Measurements from ENCODE around the gene FAM241B.

Gene FAM241B

GRCh38 chr10:69647126-69647525 lies 17.1 kb downstream of the FAM241B start:
- no peak overlapping the region for H3K4me3 ChIP-seq (ENCODE audit: low read depth, low read length)
- no peak for TF ChIP-seq CTCF (IDR thresholded peaks at IDR 0.05; ENCODE audit: low read depth, low read length, missing control alignments)
- in situ Hi-C loops (cut with HindIII; ENCODE audit: low sequenced_read_pairs) = no loop called here
- DNase-seq (ENCODE audit: low read depth) = no peak

GRCh38 chr10:69647819-69648218 lies 17.8 kb downstream of the FAM241B start:
- H3K4me3 ChIP-seq (ENCODE audit: low read depth, low read length) = no peak overlapping the region
- in situ Hi-C loops (cut with HindIII; ENCODE audit: low sequenced_read_pairs) = no loop called here
- TF ChIP-seq CTCF (IDR thresholded peaks at IDR 0.05; ENCODE audit: low read depth, low read length, missing control alignments) = no peak
- DNase-seq (ENCODE audit: low read depth) = no peak

- in situ Hi-C loops (cut with HindIII; ENCODE audit: low sequenced_read_pairs) = no loop called here
- no peak overlapping the region for H3K4me3 ChIP-seq (ENCODE audit: low read depth, low read length)
- DNase-seq (ENCODE audit: low read depth) = no peak
- no peak for TF ChIP-seq CTCF (IDR thresholded peaks at IDR 0.05; ENCODE audit: low read depth, low read length, missing control alignments)
Observed at GRCh38 chr10:69648461-69648860, 18.4 kb downstream of the FAM241B start.

GRCh38 chr10:69649786-69650550 lies 19.9 kb downstream of the FAM241B start:
- no peak for DNase-seq (ENCODE audit: low read depth)
- in situ Hi-C loops (cut with HindIII; ENCODE audit: low sequenced_read_pairs) = no loop called here
- TF ChIP-seq CTCF (IDR thresholded peaks at IDR 0.05; ENCODE audit: low read depth, low read length, missing control alignments) = peak; percentile 27
- H3K4me3 ChIP-seq (ENCODE audit: low read depth, low read length) = no peak overlapping the region

- no peak for DNase-seq (ENCODE audit: low read depth)
- H3K4me3 ChIP-seq (ENCODE audit: low read depth, low read length) = no peak overlapping the region
- in situ Hi-C loops (cut with HindIII; ENCODE audit: low sequenced_read_pairs) = no loop called here
- TF ChIP-seq CTCF (IDR thresholded peaks at IDR 0.05; ENCODE audit: low read depth, low read length, missing control alignments) = no peak
Observed at GRCh38 chr10:69650589-69651261, 20.7 kb downstream of the FAM241B start.

GRCh38 chr10:69651362-69651761 lies 21.3 kb downstream of the FAM241B start:
- no peak overlapping the region for H3K4me3 ChIP-seq (ENCODE audit: low read depth, low read length)
- TF ChIP-seq CTCF (IDR thresholded peaks at IDR 0.05; ENCODE audit: low read depth, low read length, missing control alignments) = no peak
- in situ Hi-C loops (cut with HindIII; ENCODE audit: low sequenced_read_pairs) = no loop called here
- no peak for DNase-seq (ENCODE audit: low read depth)

All from astrocyte of the cerebellum (primary cell).